Glomerular visceral epithelial cell (primary cell): ENCODE data around the gene PARD3.

Experiments
- DNase-seq: peaks from one replicate; pipeline ENCODE4 v3.0.0-alpha.2; 2016; ENCODE audit errors: extremely low spot score

Gene PARD3

GRCh38 chr10:34580214-34580613 lies 234.9 kb downstream of the PARD3 start:
- DNase-seq, result peak; percentile 56

DNA sequence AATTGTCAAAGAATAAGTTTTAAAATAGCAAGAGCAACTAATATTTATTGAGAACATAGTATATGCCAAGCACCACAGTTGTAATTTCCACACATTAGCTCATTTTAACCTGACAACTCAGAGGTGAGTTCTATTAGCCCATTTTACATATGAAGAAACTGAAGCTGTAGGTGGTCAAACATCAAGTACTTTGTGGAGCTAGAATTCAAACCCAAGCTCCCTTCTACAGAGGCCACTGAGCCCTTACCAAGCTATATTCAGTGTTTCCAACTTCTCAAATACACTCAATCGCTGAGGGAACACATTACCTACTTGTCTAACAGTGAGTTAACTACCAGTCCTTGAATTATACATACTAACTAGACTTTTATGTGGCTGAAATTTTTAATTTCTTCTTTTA lies 236.6 kb downstream of the PARD3 start:
- DNase-seq, result no peak

- no peak for DNase-seq
These were observed 238.3 kb downstream of the PARD3 start for GRCh38 chr10:34576797-34577196.

GRCh38 chr10:34575882-34576281 lies 239.2 kb downstream of the PARD3 start:
- DNase-seq, result peak; percentile 29

DNA sequence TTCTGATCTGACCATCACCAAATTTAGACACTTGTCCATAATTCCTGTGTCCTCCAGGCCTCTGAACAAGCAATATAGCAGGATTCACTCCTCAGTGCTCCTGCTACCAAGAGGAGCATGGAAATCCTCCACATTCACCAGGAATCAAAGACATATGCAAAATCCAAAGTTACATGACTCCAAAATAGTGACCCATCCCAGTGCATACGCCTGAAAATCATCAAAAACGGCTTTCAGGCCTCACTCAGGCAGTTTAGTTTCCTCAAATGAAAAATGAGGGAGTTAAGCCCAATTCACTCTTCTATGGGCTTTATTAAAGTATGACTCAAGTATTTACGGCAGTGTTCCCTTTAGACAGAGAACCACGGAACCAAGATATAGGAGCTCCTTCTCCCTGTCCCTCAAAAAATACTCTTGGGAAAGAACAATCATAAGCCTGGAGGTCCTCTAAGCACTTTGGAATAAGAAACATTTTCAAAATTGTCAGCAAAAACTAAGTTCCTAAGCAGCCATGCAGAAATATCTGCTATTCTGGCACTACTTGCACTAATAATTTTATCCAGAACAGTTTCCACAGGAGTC lies 240.7 kb downstream of the PARD3 start:
- no peak for DNase-seq

DNA sequence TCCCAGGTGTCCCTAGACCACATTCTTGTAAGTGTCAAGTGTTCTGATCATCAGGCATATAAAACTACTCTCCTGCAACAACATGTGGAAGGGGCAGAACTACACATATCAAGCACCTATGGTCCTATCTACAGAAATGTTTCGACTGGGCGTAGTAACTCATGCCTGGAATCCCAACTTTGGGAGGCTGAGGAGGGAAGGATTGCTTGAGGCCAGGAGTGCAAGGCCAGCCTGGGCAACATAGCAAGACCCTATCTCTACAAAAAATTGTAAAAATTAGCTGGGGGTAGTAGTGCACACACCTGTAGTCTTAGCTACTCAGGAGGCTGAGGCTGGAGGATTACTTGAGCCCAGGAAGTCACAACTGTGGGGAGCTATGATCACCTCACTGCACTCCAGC lies 244.2 kb downstream of the PARD3 start:
- no peak for DNase-seq

GRCh38 chr10:34567659-34568253 lies 247.3 kb downstream of the PARD3 start:
- no peak for DNase-seq

DNA sequence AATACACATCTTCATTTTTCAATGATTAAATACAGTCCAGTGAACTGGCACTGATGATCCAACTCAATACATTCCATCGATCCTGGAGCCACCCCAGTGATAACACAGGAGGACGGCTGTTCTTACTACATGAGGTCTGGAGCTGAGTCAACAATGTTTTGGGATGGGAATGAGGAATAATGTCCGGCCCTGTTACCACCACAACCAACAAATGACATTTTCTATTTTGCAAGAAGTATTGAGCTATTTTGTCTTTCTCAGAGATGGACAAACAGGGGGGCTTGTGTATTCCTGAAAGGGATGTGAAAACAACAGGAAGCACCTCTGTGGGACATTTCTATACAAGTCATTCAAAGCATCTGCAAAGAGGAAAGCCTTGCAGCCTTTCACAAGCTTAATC lies 249.2 kb downstream of the PARD3 start:
- peak; percentile 25 for DNase-seq

- no peak for DNase-seq
These were observed 257.0 kb downstream of the PARD3 start for GRCh38 chr10:34558093-34558583.

DNA sequence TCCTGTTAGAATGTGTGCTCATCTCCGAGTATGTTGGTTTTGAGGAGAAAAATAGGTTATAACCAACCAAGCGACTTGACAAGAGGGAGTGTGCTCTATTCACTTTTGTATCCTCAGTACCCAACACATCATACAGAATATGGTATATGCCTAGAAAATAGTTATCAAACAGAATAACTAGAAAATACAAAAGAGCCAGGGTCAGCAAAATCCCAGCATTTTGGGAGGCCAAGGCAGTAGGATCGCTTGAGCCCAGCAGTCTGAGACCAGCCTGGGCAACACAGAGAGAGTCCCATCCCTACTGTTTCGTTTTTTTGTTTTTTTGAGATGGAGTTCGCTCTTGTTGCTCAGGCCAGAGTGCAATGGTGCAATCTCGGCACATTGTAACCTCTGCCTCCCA lies 257.9 kb downstream of the PARD3 start:
- DNase-seq, result no peak

GRCh38 chr10:34555653-34556052 lies 259.4 kb downstream of the PARD3 start:
- no peak for DNase-seq

DNA sequence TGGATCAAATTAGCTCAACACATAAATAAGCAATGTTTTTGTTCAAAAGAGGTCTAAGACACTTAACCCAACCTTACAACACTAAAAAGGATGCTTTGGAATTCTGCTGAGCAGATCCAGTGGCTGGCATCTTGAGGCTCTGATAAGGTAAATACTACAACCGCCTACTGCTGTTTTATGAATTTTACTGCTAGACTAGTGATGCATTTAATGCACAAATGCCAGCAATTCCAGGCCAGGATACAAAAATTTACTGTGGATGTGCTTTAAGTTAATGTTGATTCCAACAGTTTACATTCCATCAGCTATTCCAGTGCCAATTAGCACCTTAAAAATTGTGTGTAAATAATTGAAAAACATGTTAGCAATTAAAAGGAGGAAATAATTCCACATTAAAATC lies 261.3 kb downstream of the PARD3 start:
- DNase-seq, result no peak

DNA sequence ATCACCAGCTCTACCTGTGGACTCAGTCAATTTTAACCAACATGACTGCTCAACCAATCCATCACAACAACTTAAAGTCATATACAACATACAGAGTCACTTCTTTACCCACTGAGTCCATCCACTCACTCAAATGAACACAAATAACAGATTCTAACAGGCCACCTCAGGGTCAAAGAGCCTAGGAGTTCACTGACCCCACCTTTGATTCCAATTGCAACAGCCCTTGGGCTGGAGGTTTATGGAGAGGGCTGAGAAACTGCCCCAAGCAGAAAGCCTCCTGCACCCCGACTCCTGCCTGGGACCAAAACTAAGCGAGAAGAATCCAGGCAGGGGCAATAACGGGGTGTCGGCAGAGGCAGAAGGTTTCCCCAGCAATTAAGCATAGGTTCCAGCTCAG lies 263.8 kb downstream of the PARD3 start:
- DNase-seq, result no peak

GRCh38 chr10:34549953-34550352 lies 265.1 kb downstream of the PARD3 start:
- no peak for DNase-seq

- no peak for DNase-seq
These were observed 266.1 kb downstream of the PARD3 start for GRCh38 chr10:34549001-34549400.

DNA sequence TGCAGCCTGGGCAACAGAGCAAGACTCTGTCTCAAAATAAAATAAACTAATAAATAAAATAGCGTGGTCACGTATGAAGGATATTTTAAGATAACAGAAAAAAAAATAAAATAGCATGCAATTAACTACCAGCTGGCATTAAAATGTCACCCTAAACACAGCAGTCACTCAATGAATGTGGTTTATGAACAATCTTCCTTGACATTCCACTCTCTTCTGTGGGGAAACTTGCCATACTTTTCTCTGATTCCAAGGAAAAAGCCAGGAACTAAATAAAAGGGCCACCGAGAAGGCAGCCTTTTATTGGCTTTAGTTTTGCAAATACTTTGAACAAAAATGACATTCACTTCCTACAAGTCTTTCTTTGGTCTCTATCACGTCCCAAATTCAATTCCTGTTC lies 266.6 kb downstream of the PARD3 start:
- no peak for DNase-seq

- no peak for DNase-seq
These were observed 267.4 kb downstream of the PARD3 start for GRCh38 chr10:34547695-34548094.

DNA sequence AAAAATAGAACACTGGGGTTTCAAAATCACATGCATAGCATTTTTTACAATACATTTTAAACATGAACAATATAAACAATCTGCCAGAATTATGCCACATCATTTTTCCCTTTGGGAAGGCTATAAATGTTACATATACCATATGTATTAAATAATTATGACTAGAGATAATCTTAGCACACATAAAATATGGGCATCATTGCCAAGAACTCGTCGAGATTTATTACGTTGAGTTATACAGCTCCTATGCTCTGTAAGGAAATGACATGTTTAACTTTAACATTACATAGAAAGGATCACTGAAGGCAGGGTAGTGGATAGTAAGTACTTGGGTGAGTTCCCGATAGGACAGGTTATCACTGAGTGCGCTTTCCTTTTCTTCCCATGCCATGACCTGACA lies 267.8 kb downstream of the PARD3 start:
- DNase-seq, result no peak

DNA sequence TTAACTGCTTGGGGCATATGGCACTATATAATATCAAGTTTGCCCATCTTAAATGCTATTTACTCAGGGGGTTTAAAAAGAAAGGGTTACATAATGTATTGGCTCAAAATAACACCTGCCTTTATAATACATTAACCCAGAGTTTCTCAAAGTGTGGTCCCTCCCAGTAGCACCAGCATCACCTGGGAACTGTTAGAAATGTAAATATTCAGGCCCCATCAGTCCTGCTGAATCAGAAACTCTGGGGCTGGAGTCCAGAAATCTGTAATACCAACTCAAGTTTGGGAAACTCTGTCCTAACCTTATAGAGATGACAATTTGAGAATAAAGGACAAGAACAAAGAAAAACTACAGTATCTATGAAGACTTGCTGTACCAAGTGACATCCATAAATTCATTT lies 270.7 kb downstream of the PARD3 start:
- DNase-seq, result no peak

DNA sequence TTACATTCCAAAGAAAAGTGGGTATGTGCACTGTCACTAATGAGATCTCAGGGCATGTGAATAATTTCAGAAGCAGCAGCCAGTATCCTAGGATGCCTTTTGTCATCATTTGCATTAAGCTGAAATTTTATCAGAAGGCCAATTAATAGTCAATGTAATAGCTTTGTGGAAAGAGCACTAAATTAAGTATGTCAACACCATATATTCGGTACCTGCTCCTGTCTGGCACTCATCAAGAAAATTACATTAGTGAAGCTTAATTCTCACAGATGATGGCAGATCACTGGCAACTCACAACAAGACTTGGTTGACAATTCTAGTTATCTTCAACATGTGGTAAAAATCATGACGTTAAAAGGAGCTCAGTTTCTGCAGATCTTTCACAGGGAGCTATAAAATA lies 271.4 kb downstream of the PARD3 start:
- no peak for DNase-seq

GRCh38 chr10:34540492-34540891 lies 274.6 kb downstream of the PARD3 start:
- no peak for DNase-seq

DNA sequence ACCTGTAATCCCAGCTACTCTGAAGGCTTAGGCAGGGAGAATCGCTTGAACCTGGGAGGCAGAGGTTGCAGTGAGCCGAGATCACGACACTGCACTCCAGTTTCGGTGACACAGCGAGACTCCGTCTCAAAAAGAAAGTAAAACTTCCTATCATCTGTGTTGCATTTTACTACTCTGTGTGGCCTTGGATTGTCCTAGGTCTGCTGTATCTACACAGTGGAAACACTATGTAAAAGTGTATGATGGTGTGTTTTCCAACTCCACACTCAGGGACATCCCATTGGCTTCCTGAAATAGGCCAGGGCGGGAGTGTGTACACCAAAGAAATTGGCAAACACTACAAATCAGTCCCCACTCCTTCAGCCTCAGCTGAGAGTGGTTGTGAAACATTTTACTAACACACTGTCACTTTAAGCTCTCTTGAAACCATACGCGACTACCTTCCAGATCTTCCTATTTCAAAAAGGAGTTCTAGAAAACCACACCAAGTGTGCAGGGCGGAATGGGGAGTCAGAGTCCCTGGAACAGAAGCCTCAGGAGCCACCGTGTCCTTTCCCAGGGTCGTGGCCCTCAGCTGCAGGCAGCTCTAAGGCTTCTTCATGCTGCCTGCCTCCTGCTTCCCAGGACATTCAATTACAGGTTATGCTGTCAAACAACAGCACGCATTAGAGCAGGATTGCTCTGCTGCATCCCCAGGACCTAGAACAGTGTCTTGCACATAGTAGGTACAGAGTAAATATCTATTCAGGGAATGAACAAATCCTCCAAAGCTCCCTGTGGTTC lies 275.4 kb downstream of the PARD3 start:
- DNase-seq, result no peak

DNA sequence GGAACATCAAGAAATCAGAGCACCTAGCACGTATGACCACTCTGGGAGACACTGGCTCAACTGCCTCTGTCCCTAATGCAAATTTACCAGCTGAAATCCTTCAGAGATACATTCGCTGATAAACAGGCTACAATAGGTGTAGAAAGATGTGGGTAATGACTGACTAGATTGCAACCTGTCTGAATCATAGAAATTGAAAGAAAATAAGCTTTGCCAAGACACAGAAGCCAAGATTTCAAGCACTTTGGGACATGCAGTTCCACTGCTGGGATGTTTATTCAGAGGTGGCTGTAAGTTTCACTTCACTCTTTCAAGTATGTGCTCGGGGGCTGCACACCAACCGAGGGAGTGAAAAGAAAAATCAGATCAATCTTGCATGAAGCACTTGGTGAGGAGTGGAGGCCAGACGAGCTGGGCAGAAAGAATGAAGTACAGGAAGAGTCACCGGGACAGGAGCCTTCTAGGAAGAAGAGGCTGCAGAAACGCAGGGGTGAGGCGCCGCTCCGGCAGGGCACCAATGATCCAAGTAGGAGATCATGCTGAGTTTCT lies 276.7 kb downstream of the PARD3 start:
- peak; percentile 19 for DNase-seq
